Panc1 (cell line): ENCODE data around the gene MRPS34. TPM values are rescaled to one million over a fixed set of nuclear protein-coding genes. Genes with fewer than 3 reads are reported as not detected.

Experiments used
- ATAC-seq: fragments of 200-7000 bp; cut with Tn5 transposase; 2 replicates; pipeline ENCODE4 v1.9.1; 2020; ENCODE audit warnings: mild to moderate bottlenecking, moderate library complexity
- BruUV-seq: library from RNA; stranded (reverse); fragments of 400-500 nt; replicated peaks from 2 replicates; lab custom pipeline; 2021; lab: Mats Ljungman, UMichigan
- CTCF ChIA-PET: fragments of 300-600 bp; sonication (Branson Sonifier 250); formaldehyde crosslinking; loops from one replicate; lab custom pipeline; 2022; ENCODE audit warnings: antibody characterized with exemption; lab: Charles Lee
- POLR2A ChIA-PET: fragments of 300-600 bp; sonication (Branson Sonifier 250); formaldehyde crosslinking; loops from one replicate; lab custom pipeline; 2022; ENCODE audit warnings: antibody characterized with exemption; lab: Charles Lee
- DNase-seq: peaks from one replicate; pipeline ENCODE4 v3.0.0-alpha.2; 2010; ENCODE audit warnings: low read depth, low spot score
- H3K27ac ChIP-seq: 2 replicates; pipeline ENCODE4 v1.5.1; 2011; ENCODE audit warnings: mild to moderate bottlenecking, low read length, inconsistent platforms
- H3K27me3 ChIP-seq: fragments of 200-500 bp; sonication (Bioruptor generic); 2 replicates; pipeline ENCODE4 v1.6.0; 2014; ENCODE audit warnings: low read length, inconsistent platforms; ENCODE audit not compliant: control insufficient read depth, insufficient read depth
- H3K36me3 ChIP-seq: fragments of 200-500 bp; sonication (Bioruptor generic); 2 replicates; pipeline ENCODE4 v1.5.1; 2014; ENCODE audit warnings: inconsistent platforms, mild to moderate bottlenecking, low read length, moderate library complexity; ENCODE audit not compliant: control insufficient read depth, insufficient read depth
- H3K4me1 ChIP-seq: 2 replicates; pipeline ENCODE4 v1.5.1; 2011; ENCODE audit warnings: inconsistent platforms, mild to moderate bottlenecking, low read length, moderate library complexity; ENCODE audit not compliant: control insufficient read depth, insufficient read depth
- H3K4me3 ChIP-seq, 2 experiments: 2 replicates each; pipeline ENCODE4 v1.5.1; 2011 to 2012; ENCODE audit warnings: low read depth in 2 of 2, low read length in 2 of 2, mild to moderate bottlenecking in 2 of 2, inconsistent platforms in 1 of 2, moderate library complexity in 1 of 2
- H3K9me3 ChIP-seq: fragments of 200-500 bp; sonication (Bioruptor generic); 2 replicates; pipeline ENCODE4 v1.5.1; 2014; ENCODE audit warnings: low read depth, mild to moderate bottlenecking, inconsistent platforms, low read length, moderate library complexity; ENCODE audit not compliant: control insufficient read depth, insufficient read depth
- POLR2AphosphoS5 ChIP-seq: IDR thresholded peaks from 2 replicates; pipeline ENCODE4 v1.6.1; 2012; ENCODE audit warnings: mild to moderate bottlenecking, low read depth, low read length, moderate library complexity
- SIN3A ChIP-seq: IDR thresholded peaks from 2 replicates; pipeline ENCODE4 v1.6.1; 2012; ENCODE audit warnings: low read depth, mild to moderate bottlenecking, low read length, moderate library complexity, borderline replicate concordance; ENCODE audit not compliant: insufficient read depth
- TCF7L2 ChIP-seq: IDR thresholded peaks from 2 replicates; pipeline ENCODE4 v1.6.1; 2011; ENCODE audit warnings: mild to moderate bottlenecking, low read depth, low read length, inconsistent platforms
- in situ Hi-C: cut with HindIII; loops from 2 replicates; pipeline ENCODE4 v1.10.0; 2016; ENCODE audit warnings: low sequenced_read_pairs, low pct_unique_long_range_greater_than_20kb
- intact Hi-C: fragments of 100-400 bp; cut with micrococcal nuclease; formaldehyde crosslinking; loops from one replicate; pipeline ENCODE4 v1.10.0; 2022; ENCODE audit not compliant: unreplicated experiment
- total RNA-seq: library from RNA; stranded (reverse); gene quantifications from one replicate; pipeline ENCODE4 v1.2.1, GENCODE V29; 2021; ENCODE audit not compliant: unreplicated experiment
- TF ChIP-seq, protein P1 (sequence below), 2 experiments: IDR thresholded peaks; 2 replicates each; pipeline ENCODE4 v1.6.1; 2011 to 2012; ENCODE audit warnings: low read depth in 2 of 2, control low read depth in 1 of 2, low read length in 1 of 2, mild to moderate bottlenecking in 1 of 2, moderate library complexity in 1 of 2; ENCODE audit not compliant: insufficient read depth in 1 of 2
- TF ChIP-seq, protein P2 (sequence below): fragments of 450-650 bp; IDR thresholded peaks from 2 replicates; pipeline ENCODE4 v1.5.1; 2017; ENCODE audit warnings: mild to moderate bottlenecking

The MRPS34 gene
- total RNA-seq, 1 experiment from 2014 or later = 187 TPM

DNA sequence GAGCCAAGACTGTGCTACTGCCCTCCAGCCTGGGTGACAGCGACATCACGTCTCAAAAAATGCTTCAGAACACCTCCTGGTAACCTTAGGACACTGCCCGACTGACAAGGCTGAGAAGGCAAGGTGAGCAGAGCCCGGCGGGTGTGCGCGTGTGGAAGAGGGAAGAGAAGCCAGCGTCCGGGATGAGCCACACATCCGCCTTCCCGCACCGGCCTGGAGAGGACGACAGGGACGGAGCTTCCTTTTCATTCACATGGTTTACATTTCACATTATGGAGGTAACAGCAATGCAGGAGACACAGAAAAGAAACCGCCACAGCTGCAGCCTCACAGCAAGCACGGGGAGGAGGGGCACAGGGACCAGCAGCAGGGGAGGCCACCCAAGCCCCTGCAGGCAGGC, 37.2 kb upstream of the MRPS34 start:
- no peaks in the 10 kb centered on the region for H3K27me3 ChIP-seq
- H3K4me1 ChIP-seq = peaks cover 5% of the 10 kb centered on the region; the same call in 1 of the 2 replicates
- intact Hi-C loops = no loop called here
- ATAC-seq (no peak), DNase-seq (no peak)
- TF ChIP-seq TCF7L2 (no peak), SIN3A (no peak), POLR2AphosphoS5 (no peak)
- TF ChIP-seq, protein P1, sequence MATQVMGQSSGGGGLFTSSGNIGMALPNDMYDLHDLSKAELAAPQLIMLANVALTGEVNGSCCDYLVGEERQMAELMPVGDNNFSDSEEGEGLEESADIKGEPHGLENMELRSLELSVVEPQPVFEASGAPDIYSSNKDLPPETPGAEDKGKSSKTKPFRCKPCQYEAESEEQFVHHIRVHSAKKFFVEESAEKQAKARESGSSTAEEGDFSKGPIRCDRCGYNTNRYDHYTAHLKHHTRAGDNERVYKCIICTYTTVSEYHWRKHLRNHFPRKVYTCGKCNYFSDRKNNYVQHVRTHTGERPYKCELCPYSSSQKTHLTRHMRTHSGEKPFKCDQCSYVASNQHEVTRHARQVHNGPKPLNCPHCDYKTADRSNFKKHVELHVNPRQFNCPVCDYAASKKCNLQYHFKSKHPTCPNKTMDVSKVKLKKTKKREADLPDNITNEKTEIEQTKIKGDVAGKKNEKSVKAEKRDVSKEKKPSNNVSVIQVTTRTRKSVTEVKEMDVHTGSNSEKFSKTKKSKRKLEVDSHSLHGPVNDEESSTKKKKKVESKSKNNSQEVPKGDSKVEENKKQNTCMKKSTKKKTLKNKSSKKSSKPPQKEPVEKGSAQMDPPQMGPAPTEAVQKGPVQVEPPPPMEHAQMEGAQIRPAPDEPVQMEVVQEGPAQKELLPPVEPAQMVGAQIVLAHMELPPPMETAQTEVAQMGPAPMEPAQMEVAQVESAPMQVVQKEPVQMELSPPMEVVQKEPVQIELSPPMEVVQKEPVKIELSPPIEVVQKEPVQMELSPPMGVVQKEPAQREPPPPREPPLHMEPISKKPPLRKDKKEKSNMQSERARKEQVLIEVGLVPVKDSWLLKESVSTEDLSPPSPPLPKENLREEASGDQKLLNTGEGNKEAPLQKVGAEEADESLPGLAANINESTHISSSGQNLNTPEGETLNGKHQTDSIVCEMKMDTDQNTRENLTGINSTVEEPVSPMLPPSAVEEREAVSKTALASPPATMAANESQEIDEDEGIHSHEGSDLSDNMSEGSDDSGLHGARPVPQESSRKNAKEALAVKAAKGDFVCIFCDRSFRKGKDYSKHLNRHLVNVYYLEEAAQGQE (IDR thresholded peaks at IDR 0.05; ENCODE audit: insufficient read depth in 1 of 2, low read depth in 2 of 2, low read length in 1 of 2) = no peak
- TF ChIP-seq, protein P2, sequence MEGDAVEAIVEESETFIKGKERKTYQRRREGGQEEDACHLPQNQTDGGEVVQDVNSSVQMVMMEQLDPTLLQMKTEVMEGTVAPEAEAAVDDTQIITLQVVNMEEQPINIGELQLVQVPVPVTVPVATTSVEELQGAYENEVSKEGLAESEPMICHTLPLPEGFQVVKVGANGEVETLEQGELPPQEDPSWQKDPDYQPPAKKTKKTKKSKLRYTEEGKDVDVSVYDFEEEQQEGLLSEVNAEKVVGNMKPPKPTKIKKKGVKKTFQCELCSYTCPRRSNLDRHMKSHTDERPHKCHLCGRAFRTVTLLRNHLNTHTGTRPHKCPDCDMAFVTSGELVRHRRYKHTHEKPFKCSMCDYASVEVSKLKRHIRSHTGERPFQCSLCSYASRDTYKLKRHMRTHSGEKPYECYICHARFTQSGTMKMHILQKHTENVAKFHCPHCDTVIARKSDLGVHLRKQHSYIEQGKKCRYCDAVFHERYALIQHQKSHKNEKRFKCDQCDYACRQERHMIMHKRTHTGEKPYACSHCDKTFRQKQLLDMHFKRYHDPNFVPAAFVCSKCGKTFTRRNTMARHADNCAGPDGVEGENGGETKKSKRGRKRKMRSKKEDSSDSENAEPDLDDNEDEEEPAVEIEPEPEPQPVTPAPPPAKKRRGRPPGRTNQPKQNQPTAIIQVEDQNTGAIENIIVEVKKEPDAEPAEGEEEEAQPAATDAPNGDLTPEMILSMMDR = no peak
- CTCF ChIA-PET = no interaction called here
- no peaks in the 10 kb centered on the region for H3K9me3 ChIP-seq
- in situ Hi-C loops = no loop called here
- no peaks in the 10 kb centered on the region for H3K36me3 ChIP-seq
- H3K27ac ChIP-seq = no peak overlapping the region
- no TSS peak for BruUV-seq
- no peak overlapping the region for H3K4me3 ChIP-seq
- POLR2A ChIA-PET = no interaction called here

DNA sequence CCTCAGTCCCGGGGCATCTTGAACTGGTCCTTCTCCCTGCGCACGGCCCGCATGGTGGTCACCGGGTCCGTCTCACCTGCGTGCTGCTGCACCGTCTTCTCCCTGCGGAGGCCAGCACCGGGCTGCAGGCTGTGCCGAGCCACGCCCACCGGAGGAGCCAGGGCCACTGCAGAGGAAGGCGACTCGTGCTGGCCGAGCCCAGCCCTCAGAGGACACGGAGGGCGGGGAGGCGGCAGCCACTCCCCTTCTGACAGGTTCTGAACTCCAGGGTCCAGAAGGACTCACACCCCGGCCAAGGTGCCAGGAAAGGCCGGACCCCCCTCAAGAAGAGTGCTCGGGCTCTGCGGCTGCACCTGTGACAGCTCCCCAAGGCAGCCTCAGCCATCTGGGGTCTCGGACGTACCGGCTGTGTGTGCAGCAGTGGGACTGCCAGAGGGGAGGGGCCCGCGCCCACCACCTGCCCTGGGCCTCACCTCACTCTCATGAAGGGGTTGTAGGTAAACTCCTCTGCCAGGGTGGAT, 36.4 kb upstream of the MRPS34 start:
- no peak for DNase-seq
- Histone ChIP-seq H3K36me3 (no peaks in the 10 kb centered on the region), H3K27me3 (no peaks in the 10 kb centered on the region), H3K4me3 (no peak overlapping the region), H3K9me3 (no peaks in the 10 kb centered on the region), H3K4me1 (peaks cover 5% of the 10 kb centered on the region; the same call in 1 of the 2 replicates), H3K27ac (no peak overlapping the region)
- ATAC-seq = peak; percentile 73
- POLR2A ChIA-PET = no interaction called here
- CTCF ChIA-PET = no interaction called here
- TF ChIP-seq TCF7L2 (no peak), SIN3A (no peak), POLR2AphosphoS5 (no peak)
- TF ChIP-seq, protein P2 = no peak
- TF ChIP-seq, protein P1 (IDR thresholded peaks at IDR 0.05; ENCODE audit: insufficient read depth in 1 of 2, low read depth in 2 of 2, low read length in 1 of 2) = no peak
- no TSS peak for BruUV-seq
- in situ Hi-C loops (no loop called here), intact Hi-C loops (no loop called here)
